ENCODE results near the gene DVL1. TPM values are rescaled to one million over a fixed set of nuclear protein-coding genes. Genes with fewer than 3 reads are reported as not detected.

The DVL1 gene
- total and polyA plus RNA-seq, 4 donors = 39.2 to 79.1 (median 62.8) TPM

DNA sequence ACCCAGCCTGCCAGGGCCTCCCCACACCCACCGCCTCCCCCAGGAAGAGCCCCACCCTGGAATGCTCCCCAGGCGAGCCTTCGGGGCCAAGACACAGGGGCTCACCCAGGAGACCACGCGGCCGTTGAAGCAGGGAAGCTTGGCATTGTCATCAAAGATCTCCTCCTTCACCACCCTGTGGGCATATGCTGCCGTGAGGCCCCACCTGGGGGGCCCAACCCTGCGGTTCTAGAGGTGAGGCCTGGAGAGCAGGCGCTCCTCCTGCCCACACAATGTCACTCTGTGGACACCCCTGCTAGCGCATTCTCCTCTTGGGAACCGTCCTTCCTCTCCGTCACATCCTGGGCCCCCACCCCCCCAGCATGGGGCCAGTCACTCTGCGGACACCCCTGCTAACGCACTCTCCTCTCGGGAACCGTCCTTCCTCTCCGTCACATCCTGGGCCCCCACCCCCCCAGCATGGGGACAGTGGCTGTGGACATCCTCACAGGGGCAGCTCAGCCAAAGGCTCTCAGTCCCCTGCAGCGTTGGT lies 6.6 kb downstream of the DVL1 start:
- Histone ChIP-seq H3K36me3 (ENCODE audit: control insufficient read depth in 4 of 4, insufficient read depth in 4 of 4, low read length in 4 of 4) (peaks cover 0 to 39% (median 10%) of the 10 kb centered on the region in 4 donors), H3K27ac (ENCODE audit: low read depth in 1 of 2, low read length in 1 of 2) (no peak overlapping the region), H3K9me3 (ENCODE audit: control insufficient read depth in 4 of 4, insufficient read depth in 3 of 4, low read length in 3 of 4) (no peaks in the 10 kb centered on the region), H3K4me1 (ENCODE audit: control insufficient read depth in 5 of 5, insufficient read depth in 5 of 5, low read length in 5 of 5) (peaks cover 0 to 27% (median 7%) of the 10 kb centered on the region in 5 donors), H3K27me3 (ENCODE audit: control insufficient read depth in 3 of 3, insufficient read depth in 3 of 3, low read length in 2 of 3) (no peaks in the 10 kb centered on the region), H3K4me3 (no peak overlapping the region), H3K9ac (ENCODE audit: insufficient read depth in 1 of 2, low read length in 2 of 2) (no peak overlapping the region)
- no peak for DNase-seq
- no peak for ATAC-seq (ENCODE audit: insufficient read depth, low FRiP score)
- TF ChIP-seq, protein P1, sequence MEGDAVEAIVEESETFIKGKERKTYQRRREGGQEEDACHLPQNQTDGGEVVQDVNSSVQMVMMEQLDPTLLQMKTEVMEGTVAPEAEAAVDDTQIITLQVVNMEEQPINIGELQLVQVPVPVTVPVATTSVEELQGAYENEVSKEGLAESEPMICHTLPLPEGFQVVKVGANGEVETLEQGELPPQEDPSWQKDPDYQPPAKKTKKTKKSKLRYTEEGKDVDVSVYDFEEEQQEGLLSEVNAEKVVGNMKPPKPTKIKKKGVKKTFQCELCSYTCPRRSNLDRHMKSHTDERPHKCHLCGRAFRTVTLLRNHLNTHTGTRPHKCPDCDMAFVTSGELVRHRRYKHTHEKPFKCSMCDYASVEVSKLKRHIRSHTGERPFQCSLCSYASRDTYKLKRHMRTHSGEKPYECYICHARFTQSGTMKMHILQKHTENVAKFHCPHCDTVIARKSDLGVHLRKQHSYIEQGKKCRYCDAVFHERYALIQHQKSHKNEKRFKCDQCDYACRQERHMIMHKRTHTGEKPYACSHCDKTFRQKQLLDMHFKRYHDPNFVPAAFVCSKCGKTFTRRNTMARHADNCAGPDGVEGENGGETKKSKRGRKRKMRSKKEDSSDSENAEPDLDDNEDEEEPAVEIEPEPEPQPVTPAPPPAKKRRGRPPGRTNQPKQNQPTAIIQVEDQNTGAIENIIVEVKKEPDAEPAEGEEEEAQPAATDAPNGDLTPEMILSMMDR (IDR thresholded peaks at IDR 0.05; ENCODE audit: control extremely low read depth, extremely low read depth) = no peak
- WGBS, 2 donors = 88 to 89% methylated on average over 18 of the region's 18 CpGs

DNA sequence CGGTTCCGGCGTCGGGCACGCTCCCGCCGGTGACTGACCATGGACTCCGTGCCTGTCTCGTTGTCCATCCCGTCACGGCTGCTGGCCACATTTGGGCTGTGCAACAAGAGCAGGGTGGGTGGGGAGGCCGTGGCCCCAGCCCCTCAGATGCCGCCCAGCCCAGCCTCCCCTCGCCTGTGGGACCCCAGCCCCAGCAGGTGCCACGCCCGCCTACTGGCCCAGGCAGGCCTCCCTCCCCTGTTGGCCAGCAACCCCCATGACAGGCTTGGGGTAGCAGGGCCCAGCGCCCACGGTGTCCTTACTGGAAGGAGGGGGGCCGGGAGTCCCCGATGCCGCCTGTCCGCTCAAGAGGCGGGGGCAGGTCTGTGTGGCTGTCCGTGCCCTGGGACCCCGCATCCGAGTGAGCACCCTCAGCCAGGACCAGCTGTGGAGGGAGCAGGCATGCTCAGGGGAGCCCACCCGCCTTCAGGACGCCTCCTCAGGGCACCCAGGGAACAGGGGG lies 7.1 kb downstream of the DVL1 start:
- TF ChIP-seq, protein P1 (IDR thresholded peaks at IDR 0.05; ENCODE audit: control extremely low read depth, extremely low read depth) = no peak
- Histone ChIP-seq H3K9ac (ENCODE audit: insufficient read depth in 1 of 2, low read length in 2 of 2) (no peak overlapping the region), H3K4me1 (ENCODE audit: control insufficient read depth in 5 of 5, insufficient read depth in 5 of 5, low read length in 5 of 5) (peaks cover 0 to 22% (median 2%) of the 10 kb centered on the region in 5 donors), H3K9me3 (ENCODE audit: control insufficient read depth in 4 of 4, insufficient read depth in 3 of 4, low read length in 3 of 4) (no peaks in the 10 kb centered on the region), H3K4me3 (no peak overlapping the region), H3K27me3 (ENCODE audit: control insufficient read depth in 3 of 3, insufficient read depth in 3 of 3, low read length in 2 of 3) (no peaks in the 10 kb centered on the region), H3K27ac (ENCODE audit: low read depth in 1 of 2, low read length in 1 of 2) (no peak overlapping the region), H3K36me3 (ENCODE audit: control insufficient read depth in 4 of 4, insufficient read depth in 4 of 4, low read length in 4 of 4) (peaks cover 0 to 43% (median 10%) of the 10 kb centered on the region in 4 donors)
- WGBS, 2 donors = 96 to 98% methylated on average over 25 to 28 of the region's 28 CpGs
- no peak for ATAC-seq (ENCODE audit: insufficient read depth, low FRiP score)
- no peak for DNase-seq

DNA sequence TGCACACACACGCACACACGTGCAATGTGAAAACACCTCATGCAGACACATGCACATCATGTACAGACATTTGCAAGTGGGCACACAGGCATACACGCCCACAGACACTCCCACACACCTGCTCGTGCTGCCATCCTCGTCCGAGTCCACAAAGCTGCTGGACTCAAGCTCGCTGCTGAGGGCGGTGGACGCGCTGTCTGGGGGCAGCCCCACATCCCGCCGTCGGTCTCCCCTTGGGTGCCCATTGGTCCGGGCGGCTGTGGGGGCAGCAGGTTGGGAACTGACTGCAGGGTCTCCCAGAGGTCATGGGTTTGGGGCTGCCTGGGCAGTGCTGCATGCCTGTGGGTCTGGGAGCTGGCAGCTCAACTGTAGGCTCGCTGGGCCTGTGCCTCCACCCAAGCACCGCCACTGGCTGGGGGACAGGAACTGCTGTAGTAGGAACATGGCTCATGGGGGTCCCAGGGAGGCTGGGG lies 7.6 kb downstream of the DVL1 start:
- no peak for ATAC-seq (ENCODE audit: insufficient read depth, low FRiP score)
- Histone ChIP-seq H3K27ac (ENCODE audit: low read depth in 1 of 2, low read length in 1 of 2) (no peak overlapping the region), H3K9me3 (ENCODE audit: control insufficient read depth in 4 of 4, insufficient read depth in 3 of 4, low read length in 3 of 4) (no peaks in the 10 kb centered on the region), H3K36me3 (ENCODE audit: control insufficient read depth in 4 of 4, insufficient read depth in 4 of 4, low read length in 4 of 4) (peaks cover 0 to 46% (median 11%) of the 10 kb centered on the region in 4 donors), H3K4me3 (no peak overlapping the region), H3K9ac (ENCODE audit: insufficient read depth in 1 of 2, low read length in 2 of 2) (no peak overlapping the region), H3K4me1 (ENCODE audit: control insufficient read depth in 5 of 5, insufficient read depth in 5 of 5, low read length in 5 of 5) (peaks cover 0 to 19% (median 0%) of the 10 kb centered on the region in 5 donors), H3K27me3 (ENCODE audit: control insufficient read depth in 3 of 3, insufficient read depth in 3 of 3, low read length in 2 of 3) (no peaks in the 10 kb centered on the region)
- WGBS, 2 donors = 94 to 97% methylated on average over 17 of the region's 17 CpGs
- DNase-seq = no peak
- TF ChIP-seq, protein P1 (IDR thresholded peaks at IDR 0.05; ENCODE audit: control extremely low read depth, extremely low read depth) = no peak

Measured in lung (tissue), 12 donors.